Smooth muscle cell (in vitro differentiated cells): ENCODE results near the gene NOS2. TPM values are rescaled to one million over a fixed set of nuclear protein-coding genes. Genes with fewer than 3 reads are reported as not detected.
"Not testable (repeated sequence)": the region's sequence is repeated elsewhere in the genome, so short reads cannot be mapped to it uniquely, and the experiment has no call there.

Experiments
- DNase-seq: peaks from one replicate; lab custom pipeline; 2025; ENCODE audit not compliant: unreplicated experiment; lab: John Stamatoyannopoulos, UW
- H2AFZ ChIP-seq: fragments of 200-600 bp; sonication (generic); 2 replicates; pipeline ENCODE4 v1.6.0; 2016; ENCODE audit warnings: antibody characterized with exemption, low read depth, mild to moderate bottlenecking
- H3F3A ChIP-seq: fragments of 200-600 bp; sonication (generic); 2 replicates; pipeline ENCODE4 v1.6.0; 2017; ENCODE audit warnings: antibody characterized with exemption, low read depth
- H3K27ac ChIP-seq: fragments of 200-600 bp; sonication (generic); 2 replicates; pipeline ENCODE4 v1.5.1; 2016; ENCODE audit warnings: low read depth, mild to moderate bottlenecking
- H3K27me3 ChIP-seq: fragments of 200-600 bp; sonication (generic); 2 replicates; pipeline ENCODE4 v1.6.1; 2016; ENCODE audit warnings: low read depth, mild to moderate bottlenecking
- H3K36me3 ChIP-seq: fragments of 200-600 bp; sonication (generic); 2 replicates; pipeline ENCODE4 v1.5.1; 2016; ENCODE audit warnings: low read depth
- H3K4me1 ChIP-seq: fragments of 200-600 bp; sonication (generic); 2 replicates; pipeline ENCODE4 v1.5.1; 2016; ENCODE audit warnings: low read depth
- H3K4me2 ChIP-seq: fragments of 200-600 bp; sonication (generic); 2 replicates; pipeline ENCODE4 v1.6.0; 2016; ENCODE audit warnings: mild to moderate bottlenecking
- H3K4me3 ChIP-seq: fragments of 200-600 bp; sonication (generic); 2 replicates; pipeline ENCODE4 v1.5.1; 2016; ENCODE audit warnings: mild to moderate bottlenecking
- H3K79me2 ChIP-seq: fragments of 200-600 bp; sonication (generic); 2 replicates; pipeline ENCODE4 v1.6.0; 2016; ENCODE audit warnings: low read depth, mild to moderate bottlenecking
- H3K9ac ChIP-seq: fragments of 200-600 bp; sonication (generic); 2 replicates; pipeline ENCODE4 v1.6.0; 2016; ENCODE audit warnings: low read depth
- H3K9me3 ChIP-seq: fragments of 200-600 bp; sonication (generic); replicated peaks from 2 replicates; pipeline ENCODE4 v1.5.1; 2016; ENCODE audit warnings: low read depth
- H4K20me1 ChIP-seq: fragments of 200-600 bp; sonication (generic); 2 replicates; pipeline ENCODE4 v1.6.0; 2016; ENCODE audit warnings: low read depth
- WGBS: methylation state at CpG from one replicate; pipeline ENCODE4 v1.1.7; 2016; ENCODE audit warnings: low lambda C conversion rate; 5-methylcytosine and 5-hydroxymethylcytosine counted together
- polyA plus RNA-seq: library from polyadenylated mRNA; unstranded; fragments of >200 nt; fragmentation: Nextera tagmentation; extraction: Ambion mirVana; gene quantifications from 2 replicates; pipeline ENCODE4 v1.2.1, GENCODE V29; 2016
- total RNA-seq: library from RNA; depleted of rRNA; stranded (reverse); fragments of >200 nt; gene quantifications from 2 replicates; pipeline ENCODE4 v1.2.3, GENCODE V29; 2014
- TF ChIP-seq, protein P1 (sequence below): fragments of 200-600 bp; sonication (generic); IDR thresholded peaks from 2 replicates; pipeline ENCODE4 v1.5.1; 2017; ENCODE audit warnings: borderline replicate concordance, mild to moderate bottlenecking, antibody characterized with exemption; ENCODE audit not compliant: insufficient read depth, poor library complexity, severe bottlenecking

Gene NOS2
- total and polyA plus RNA-seq, 2 experiments from 2014 or later = 0.16 TPM; not detected in 1

DNA sequence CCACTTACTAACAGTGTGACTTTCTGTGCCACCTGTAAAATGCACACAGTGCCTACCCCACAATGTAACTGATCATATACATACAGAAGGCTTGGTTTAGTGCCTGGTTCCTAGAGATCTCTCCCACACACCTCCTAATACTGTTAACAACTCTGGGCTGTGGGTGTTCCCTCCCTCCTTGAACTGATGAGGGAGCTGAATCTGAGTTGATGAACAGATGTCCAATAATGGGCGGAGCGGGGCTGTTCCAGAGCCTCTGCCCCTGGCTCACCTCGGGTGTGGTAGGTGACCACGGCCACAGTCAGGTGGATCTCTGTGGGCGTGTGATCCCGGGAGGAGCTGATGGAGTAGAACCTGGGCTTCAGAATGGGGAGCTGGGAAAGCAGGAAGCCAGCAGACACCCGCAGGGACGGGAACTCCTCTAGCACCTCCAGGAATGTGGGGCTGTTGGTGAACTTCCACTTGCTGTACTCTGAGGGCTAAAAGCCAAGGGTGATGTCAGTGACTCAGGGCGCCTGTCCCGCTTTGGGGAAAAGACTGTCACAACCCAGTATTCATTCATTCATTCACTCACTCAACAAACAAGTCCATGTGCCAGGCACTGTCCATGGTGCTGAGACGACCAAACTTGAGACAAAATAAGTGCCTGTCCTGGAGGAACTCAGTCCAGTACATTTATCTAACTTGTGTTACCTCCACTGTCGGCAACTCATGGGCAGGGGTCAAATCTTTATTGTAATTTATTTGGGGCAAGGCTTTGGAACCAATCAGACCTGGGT is 37.6 kb downstream of the NOS2 start:
- Histone ChIP-seq H3K79me2 (no peaks in the 10 kb centered on the region), H3K9me3 (no peaks in the 10 kb centered on the region), H3K27me3 (no peaks in the 10 kb centered on the region), H3K4me3 (no peak overlapping the region), H2AFZ (no peak overlapping the region), H3K9ac (no peak overlapping the region), H3K36me3 (no peaks in the 10 kb centered on the region), H3K4me1 (no peaks in the 10 kb centered on the region), H3K27ac (no peak overlapping the region), H4K20me1 (no peaks in the 10 kb centered on the region), H3K4me2 (no peak overlapping the region), H3F3A (no peaks in the 10 kb centered on the region)
- DNase-seq = no peak
- WGBS = 78% methylated on average over 12 of the region's 12 CpGs
- TF ChIP-seq, protein P1, sequence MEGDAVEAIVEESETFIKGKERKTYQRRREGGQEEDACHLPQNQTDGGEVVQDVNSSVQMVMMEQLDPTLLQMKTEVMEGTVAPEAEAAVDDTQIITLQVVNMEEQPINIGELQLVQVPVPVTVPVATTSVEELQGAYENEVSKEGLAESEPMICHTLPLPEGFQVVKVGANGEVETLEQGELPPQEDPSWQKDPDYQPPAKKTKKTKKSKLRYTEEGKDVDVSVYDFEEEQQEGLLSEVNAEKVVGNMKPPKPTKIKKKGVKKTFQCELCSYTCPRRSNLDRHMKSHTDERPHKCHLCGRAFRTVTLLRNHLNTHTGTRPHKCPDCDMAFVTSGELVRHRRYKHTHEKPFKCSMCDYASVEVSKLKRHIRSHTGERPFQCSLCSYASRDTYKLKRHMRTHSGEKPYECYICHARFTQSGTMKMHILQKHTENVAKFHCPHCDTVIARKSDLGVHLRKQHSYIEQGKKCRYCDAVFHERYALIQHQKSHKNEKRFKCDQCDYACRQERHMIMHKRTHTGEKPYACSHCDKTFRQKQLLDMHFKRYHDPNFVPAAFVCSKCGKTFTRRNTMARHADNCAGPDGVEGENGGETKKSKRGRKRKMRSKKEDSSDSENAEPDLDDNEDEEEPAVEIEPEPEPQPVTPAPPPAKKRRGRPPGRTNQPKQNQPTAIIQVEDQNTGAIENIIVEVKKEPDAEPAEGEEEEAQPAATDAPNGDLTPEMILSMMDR = no peak

DNA sequence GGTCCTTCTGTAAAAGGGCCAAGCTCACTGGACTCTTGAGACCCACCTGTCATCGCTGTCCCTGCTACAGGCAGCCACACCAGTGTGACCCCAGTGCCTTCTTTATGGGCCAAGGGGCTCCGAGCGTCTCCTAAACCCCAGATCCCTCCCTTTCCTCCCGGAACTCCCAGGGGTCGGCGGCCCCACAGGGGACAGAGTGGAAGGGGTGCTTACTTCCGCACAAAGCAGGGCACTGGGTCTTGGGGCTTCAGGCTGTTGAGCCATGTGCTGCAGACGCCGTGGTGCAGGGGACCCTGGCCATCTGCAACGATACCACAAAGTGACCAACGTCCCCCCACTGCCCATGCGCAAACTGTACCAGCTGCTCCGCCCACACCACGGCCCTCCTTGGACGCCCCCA is 39.4 kb downstream of the NOS2 start:
- H3K79me2 ChIP-seq, H3K9me3 ChIP-seq, H2AFZ ChIP-seq, H4K20me1 ChIP-seq, H3K9ac ChIP-seq, H3K27ac ChIP-seq, DNase-seq, H3K27me3 ChIP-seq, H3K36me3 ChIP-seq, H3K4me3 ChIP-seq, H3F3A ChIP-seq, H3K4me1 ChIP-seq, H3K4me2 ChIP-seq: not testable (repeated sequence)
- WGBS = 94% methylated on average over 15 of the region's 15 CpGs

DNA sequence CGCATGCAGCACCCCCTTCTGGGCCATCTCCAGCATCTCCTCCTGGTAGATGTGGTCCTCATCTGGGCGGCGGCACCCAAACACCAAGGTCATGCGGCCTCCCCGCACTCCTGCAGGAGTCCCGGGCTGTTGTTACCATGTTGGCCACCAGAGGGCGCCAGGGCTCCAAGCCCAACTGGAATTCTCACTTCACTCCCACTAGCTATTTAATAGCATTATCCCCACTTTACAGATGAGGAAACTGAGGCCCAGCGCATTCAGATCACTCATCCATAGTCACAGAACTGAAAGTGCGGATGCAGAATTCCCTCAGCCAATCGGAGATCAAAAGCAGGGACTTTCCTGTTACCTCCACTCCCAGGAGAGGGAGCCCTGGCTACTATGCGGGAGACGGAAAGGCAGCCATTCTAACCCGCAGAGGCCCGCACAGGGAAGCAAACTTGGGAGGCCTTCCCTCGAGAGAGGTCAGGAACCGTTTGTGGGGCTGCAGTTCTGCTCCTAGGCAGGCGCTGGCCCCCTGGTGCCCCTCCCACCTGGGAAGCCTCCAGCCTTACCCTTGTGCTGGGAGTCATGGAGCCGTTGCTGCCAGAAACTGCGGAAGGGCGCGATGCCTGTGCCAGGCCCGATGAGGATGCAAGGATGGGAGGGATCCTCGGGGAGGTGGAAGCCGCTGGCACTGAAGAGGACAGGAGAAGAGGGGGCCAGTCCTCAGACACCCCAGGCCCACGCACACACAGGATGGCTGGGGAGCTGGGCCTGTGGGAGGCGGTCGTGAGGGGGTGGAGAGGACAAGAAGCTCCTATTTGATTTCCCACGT is 40.1 kb downstream of the NOS2 start:
- Histone ChIP-seq H3K4me3 (no peak overlapping the region), H4K20me1 (no peaks in the 10 kb centered on the region), H3K79me2 (no peaks in the 10 kb centered on the region), H3K4me2 (no peak overlapping the region), H3K9me3 (no peaks in the 10 kb centered on the region), H3K4me1 (no peaks in the 10 kb centered on the region), H3F3A (no peaks in the 10 kb centered on the region), H3K27me3 (no peaks in the 10 kb centered on the region), H3K9ac (no peak overlapping the region), H2AFZ (no peak overlapping the region), H3K27ac (no peak overlapping the region), H3K36me3 (no peaks in the 10 kb centered on the region)
- peak; percentile 15 for DNase-seq
- TF ChIP-seq, protein P1 = peak; percentile 88
- WGBS = 54% methylated on average over 25 of the region's 28 CpGs

DNA sequence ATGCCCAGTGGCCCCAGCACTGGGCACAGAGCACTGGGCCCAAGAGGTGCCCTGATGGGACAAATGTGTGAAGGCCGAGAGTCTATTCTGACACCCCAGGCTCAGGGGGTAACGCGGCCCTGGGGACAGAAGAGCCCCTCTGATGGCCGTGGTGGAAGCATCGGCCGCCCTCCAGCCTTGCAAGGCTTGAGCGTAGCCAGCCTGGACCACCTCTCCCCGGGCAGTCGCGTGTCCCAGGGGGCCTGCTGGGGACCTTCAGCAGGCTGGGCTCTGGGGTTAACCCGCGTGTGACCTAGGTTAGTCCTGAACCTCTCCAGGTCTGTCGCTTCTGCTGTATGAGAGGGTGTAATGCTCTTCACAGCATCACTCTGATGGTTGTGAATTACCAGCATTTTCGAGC is 40.8 kb downstream of the NOS2 start:
- Histone ChIP-seq H3K4me2 (no peak overlapping the region), H3K36me3 (no peaks in the 10 kb centered on the region), H3K79me2 (no peaks in the 10 kb centered on the region), H3K27me3 (no peaks in the 10 kb centered on the region), H2AFZ (no peak overlapping the region), H3K4me3 (no peak overlapping the region), H3K9ac (no peak overlapping the region), H3K9me3 (no peaks in the 10 kb centered on the region), H4K20me1 (no peaks in the 10 kb centered on the region), H3F3A (no peaks in the 10 kb centered on the region), H3K27ac (no peak overlapping the region), H3K4me1 (no peaks in the 10 kb centered on the region)
- WGBS = 86% methylated on average over 14 of the region's 14 CpGs
- DNase-seq = no peak
- TF ChIP-seq, protein P1 = no peak
